HepG2 (cell line): ENCODE measurements around the gene LANCL1. TPM values are rescaled to one million over a fixed set of nuclear protein-coding genes. Genes with fewer than 3 reads are reported as not detected.
A peak's percentile ranks its signal among the peaks of the same experiment; 100 is the strongest.

Experiments used
- HNRNPK ChIP-seq: fragments of 200-400 bp; formaldehyde crosslinking; IDR thresholded peaks from 2 replicates; pipeline ENCODE4 v1.6.1; 2018; ENCODE audit warnings: low read length, low read depth, moderate library complexity, mild to moderate bottlenecking; ENCODE audit not compliant: poor library complexity, severe bottlenecking
- JARID2 ChIP-seq: sonication (generic); formaldehyde crosslinking; IDR thresholded peaks from 2 replicates; pipeline ENCODE4 v1.8.1; 2023; ENCODE audit warnings: missing genetic modification reagents, inconsistent platforms; ENCODE audit not compliant: insufficient replicate concordance
- MIER2 ChIP-seq: IDR thresholded peaks from 2 replicates; pipeline ENCODE4 v1.6.1; 2016; ENCODE audit warnings: missing biosample characterization, missing genetic modification reagents
- MTF1 ChIP-seq: sonication (generic); formaldehyde crosslinking; IDR thresholded peaks from 2 replicates; pipeline ENCODE4 v1.5.0; 2020; ENCODE audit warnings: missing genetic modification reagents
- SMAD9 ChIP-seq: sonication (generic); formaldehyde crosslinking; IDR thresholded peaks from 2 replicates; pipeline ENCODE4 v1.5.1; 2020; ENCODE audit warnings: mild to moderate bottlenecking, missing genetic modification reagents
- SMARCE1 ChIP-seq: fragments of 450-650 bp; IDR thresholded peaks from 2 replicates; pipeline ENCODE4 v1.6.1; 2017; ENCODE audit warnings: borderline replicate concordance
- SNAPC2 ChIP-seq: sonication (generic); formaldehyde crosslinking; IDR thresholded peaks from 2 replicates; pipeline ENCODE4 v1.8.1; 2022; ENCODE audit warnings: mild to moderate bottlenecking, missing genetic modification reagents
- TEF ChIP-seq: sonication (generic); formaldehyde crosslinking; IDR thresholded peaks from 2 replicates; pipeline ENCODE4 v1.5.0; 2020; ENCODE audit warnings: missing genetic modification reagents
- THAP8 ChIP-seq: sonication (generic); formaldehyde crosslinking; IDR thresholded peaks from 2 replicates; pipeline ENCODE4 v1.5.1; 2020; ENCODE audit warnings: missing genetic modification reagents, mild to moderate bottlenecking, borderline replicate concordance
- XRCC5 ChIP-seq: fragments of 200-400 bp; formaldehyde crosslinking; optimal IDR thresholded peaks from 2 replicates; pipeline ENCODE3; 2017; ENCODE audit warnings: mild to moderate bottlenecking, low read length
- ZFX ChIP-seq: sonication (generic); formaldehyde crosslinking; IDR thresholded peaks from 2 replicates; pipeline ENCODE4 v1.4.0; 2020; ENCODE audit warnings: mild to moderate bottlenecking, low read depth, missing genetic modification reagents, moderate library complexity
- ZNF496 ChIP-seq: sonication (generic); formaldehyde crosslinking; IDR thresholded peaks from 2 replicates; pipeline ENCODE4 v1.8.1; 2023; ENCODE audit warnings: mild to moderate bottlenecking, moderate library complexity, missing genetic modification reagents; ENCODE audit not compliant: insufficient replicate concordance
- polyA plus RNA-seq, 8 experiments: library from polyadenylated mRNA; depleted of rRNA in 3 of 8; stranded (reverse) in 7 of 8; unstranded in 1 of 8; fragments of >200 nt; fragmentation: Illumina TruSeq in 4 of 8; extraction: Trizol in 4 of 8; gene quantifications; 2 replicates each; pipeline versions ENCODE4 v1.2.1 to v1.2.3, GENCODE V29; 2011 to 2016; ENCODE audit warnings: low read depth in 4 of 8, missing spikeins in 1 of 8, mixed read lengths in 1 of 8; ENCODE audit not compliant: insufficient read depth in 1 of 8
- total RNA-seq, 5 experiments: library from RNA; depleted of rRNA; stranded (reverse); fragments of >200 nt; fragmentation: Illumina TruSeq; extraction: Trizol; gene quantifications; 2 replicates each; pipeline ENCODE4 v1.2.3, GENCODE V29; 2016; ENCODE audit warnings: low read depth in 1 of 5
- TF ChIP-seq, protein P1 (sequence below): sonication (generic); formaldehyde crosslinking; IDR thresholded peaks from 2 replicates; pipeline ENCODE4 v1.5.0; 2020; ENCODE audit warnings: mild to moderate bottlenecking, missing genetic modification reagents
- TF ChIP-seq, protein P2 (sequence below): sonication (generic); formaldehyde crosslinking; conservative IDR thresholded peaks from 2 replicates; pipeline ENCODE4 v1.8.0; 2022; ENCODE audit warnings: mild to moderate bottlenecking, moderate library complexity, missing genetic modification reagents
- TF ChIP-seq, protein P3 (sequence below): sonication (generic); formaldehyde crosslinking; IDR thresholded peaks from 2 replicates; pipeline ENCODE4 v1.9.0; 2021; ENCODE audit warnings: mild to moderate bottlenecking, missing genetic modification reagents

The LANCL1 gene
- total and polyA plus RNA-seq, 2 of the 13 experiments (the other 11 are each of a cell fraction or from before 2014, with no cell fraction given), result 53.5 to 67.7 TPM

- TF ChIP-seq SMAD9 (CRISPR knock-in tag) (0 out of 2 replicates have a peak, but pooled peaks have one; percentile 65), THAP8 (CRISPR knock-in tag) (peak; percentile 58; the same call in 1 of the 2 replicates), SMARCE1 (no peak), XRCC5 (peak; percentile 84), MTF1 (CRISPR knock-in tag) (0 out of 2 replicates have a peak, but pooled peaks have one; percentile 50), MIER2 (CRISPR knock-in tag) (no peak), ZFX (peak; percentile 98), ZNF496 (CRISPR knock-in tag) (no peak), TEF (no peak), HNRNPK (no peak), SNAPC2 (CRISPR knock-in tag) (no peak), JARID2 (CRISPR knock-in tag) (no peak)
- TF ChIP-seq, protein P1, sequence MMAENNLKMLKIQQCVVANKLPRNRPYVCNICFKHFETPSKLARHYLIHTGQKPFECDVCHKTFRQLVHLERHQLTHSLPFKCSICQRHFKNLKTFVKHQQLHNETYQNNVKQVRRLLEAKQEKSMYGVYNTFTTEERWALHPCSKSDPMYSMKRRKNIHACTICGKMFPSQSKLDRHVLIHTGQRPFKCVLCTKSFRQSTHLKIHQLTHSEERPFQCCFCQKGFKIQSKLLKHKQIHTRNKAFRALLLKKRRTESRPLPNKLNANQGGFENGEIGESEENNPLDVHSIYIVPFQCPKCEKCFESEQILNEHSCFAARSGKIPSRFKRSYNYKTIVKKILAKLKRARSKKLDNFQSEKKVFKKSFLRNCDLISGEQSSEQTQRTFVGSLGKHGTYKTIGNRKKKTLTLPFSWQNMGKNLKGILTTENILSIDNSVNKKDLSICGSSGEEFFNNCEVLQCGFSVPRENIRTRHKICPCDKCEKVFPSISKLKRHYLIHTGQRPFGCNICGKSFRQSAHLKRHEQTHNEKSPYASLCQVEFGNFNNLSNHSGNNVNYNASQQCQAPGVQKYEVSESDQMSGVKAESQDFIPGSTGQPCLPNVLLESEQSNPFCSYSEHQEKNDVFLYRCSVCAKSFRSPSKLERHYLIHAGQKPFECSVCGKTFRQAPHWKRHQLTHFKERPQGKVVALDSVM (CRISPR knock-in tag), result peak; percentile 53; the same call in 1 of the 2 replicates
- TF ChIP-seq, protein P2, sequence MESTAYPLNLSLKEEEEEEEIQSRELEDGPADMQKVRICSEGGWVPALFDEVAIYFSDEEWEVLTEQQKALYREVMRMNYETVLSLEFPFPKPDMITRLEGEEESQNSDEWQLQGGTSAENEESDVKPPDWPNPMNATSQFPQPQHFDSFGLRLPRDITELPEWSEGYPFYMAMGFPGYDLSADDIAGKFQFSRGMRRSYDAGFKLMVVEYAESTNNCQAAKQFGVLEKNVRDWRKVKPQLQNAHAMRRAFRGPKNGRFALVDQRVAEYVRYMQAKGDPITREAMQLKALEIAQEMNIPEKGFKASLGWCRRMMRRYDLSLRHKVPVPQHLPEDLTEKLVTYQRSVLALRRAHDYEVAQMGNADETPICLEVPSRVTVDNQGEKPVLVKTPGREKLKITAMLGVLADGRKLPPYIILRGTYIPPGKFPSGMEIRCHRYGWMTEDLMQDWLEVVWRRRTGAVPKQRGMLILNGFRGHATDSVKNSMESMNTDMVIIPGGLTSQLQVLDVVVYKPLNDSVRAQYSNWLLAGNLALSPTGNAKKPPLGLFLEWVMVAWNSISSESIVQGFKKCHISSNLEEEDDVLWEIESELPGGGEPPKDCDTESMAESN (CRISPR knock-in tag), result peak; percentile 91
- TF ChIP-seq, protein P3, sequence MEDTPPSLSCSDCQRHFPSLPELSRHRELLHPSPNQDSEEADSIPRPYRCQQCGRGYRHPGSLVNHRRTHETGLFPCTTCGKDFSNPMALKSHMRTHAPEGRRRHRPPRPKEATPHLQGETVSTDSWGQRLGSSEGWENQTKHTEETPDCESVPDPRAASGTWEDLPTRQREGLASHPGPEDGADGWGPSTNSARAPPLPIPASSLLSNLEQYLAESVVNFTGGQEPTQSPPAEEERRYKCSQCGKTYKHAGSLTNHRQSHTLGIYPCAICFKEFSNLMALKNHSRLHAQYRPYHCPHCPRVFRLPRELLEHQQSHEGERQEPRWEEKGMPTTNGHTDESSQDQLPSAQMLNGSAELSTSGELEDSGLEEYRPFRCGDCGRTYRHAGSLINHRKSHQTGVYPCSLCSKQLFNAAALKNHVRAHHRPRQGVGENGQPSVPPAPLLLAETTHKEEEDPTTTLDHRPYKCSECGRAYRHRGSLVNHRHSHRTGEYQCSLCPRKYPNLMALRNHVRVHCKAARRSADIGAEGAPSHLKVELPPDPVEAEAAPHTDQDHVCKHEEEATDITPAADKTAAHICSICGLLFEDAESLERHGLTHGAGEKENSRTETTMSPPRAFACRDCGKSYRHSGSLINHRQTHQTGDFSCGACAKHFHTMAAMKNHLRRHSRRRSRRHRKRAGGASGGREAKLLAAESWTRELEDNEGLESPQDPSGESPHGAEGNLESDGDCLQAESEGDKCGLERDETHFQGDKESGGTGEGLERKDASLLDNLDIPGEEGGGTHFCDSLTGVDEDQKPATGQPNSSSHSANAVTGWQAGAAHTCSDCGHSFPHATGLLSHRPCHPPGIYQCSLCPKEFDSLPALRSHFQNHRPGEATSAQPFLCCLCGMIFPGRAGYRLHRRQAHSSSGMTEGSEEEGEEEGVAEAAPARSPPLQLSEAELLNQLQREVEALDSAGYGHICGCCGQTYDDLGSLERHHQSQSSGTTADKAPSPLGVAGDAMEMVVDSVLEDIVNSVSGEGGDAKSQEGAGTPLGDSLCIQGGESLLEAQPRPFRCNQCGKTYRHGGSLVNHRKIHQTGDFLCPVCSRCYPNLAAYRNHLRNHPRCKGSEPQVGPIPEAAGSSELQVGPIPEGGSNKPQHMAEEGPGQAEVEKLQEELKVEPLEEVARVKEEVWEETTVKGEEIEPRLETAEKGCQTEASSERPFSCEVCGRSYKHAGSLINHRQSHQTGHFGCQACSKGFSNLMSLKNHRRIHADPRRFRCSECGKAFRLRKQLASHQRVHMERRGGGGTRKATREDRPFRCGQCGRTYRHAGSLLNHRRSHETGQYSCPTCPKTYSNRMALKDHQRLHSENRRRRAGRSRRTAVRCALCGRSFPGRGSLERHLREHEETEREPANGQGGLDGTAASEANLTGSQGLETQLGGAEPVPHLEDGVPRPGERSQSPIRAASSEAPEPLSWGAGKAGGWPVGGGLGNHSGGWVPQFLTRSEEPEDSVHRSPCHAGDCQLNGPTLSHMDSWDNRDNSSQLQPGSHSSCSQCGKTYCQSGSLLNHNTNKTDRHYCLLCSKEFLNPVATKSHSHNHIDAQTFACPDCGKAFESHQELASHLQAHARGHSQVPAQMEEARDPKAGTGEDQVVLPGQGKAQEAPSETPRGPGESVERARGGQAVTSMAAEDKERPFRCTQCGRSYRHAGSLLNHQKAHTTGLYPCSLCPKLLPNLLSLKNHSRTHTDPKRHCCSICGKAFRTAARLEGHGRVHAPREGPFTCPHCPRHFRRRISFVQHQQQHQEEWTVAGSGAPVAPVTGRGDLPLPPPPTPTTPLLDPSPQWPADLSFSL (CRISPR knock-in tag), result peak; percentile 22; the same call in 1 of the 2 replicates
Measured at GRCh38 chr2:210476194-210477128, at the start of gene LANCL1 (continued).
